ENCODE results near the gene ERG28. TPM values are rescaled to one million over a fixed set of nuclear protein-coding genes. Genes with fewer than 3 reads are reported as not detected.

Gene ERG28
- total RNA-seq, 1 experiment from 2014 or later = 43.3 TPM

GRCh38 chr14:75661499-75661814 is 781 bp upstream of the ERG28 start:
- BruUV-seq (replicated peaks) = no TSS peak

DNA sequence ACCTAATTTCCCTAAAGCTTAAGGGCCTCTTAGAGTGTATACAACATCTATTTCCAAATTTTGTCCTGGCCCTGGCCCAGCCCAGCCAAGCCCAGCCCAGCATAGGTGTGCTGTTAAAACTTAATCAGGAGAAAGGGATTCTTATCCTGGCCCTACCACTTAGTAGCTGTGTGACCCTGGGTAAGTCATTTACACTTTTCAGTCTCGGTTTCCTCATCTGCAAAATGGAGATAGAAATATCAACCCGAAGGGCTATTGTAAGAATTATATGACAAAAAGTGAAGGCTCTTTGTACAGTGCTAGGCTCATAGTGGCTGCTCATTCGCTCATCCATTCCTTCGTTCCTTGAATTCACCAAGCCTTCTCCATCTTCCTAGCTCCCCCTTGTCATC is 442 bp downstream of the ERG28 start:
- H3K27ac ChIP-seq (ENCODE audit: low read depth, low read length, poor library complexity, severe bottlenecking) = peak overlapping the region; percentile 76
- intact Hi-C loops (cut with micrococcal nuclease; ENCODE audit: unreplicated experiment) = no loop called here
- ChIA-PET POLR2A (ENCODE audit: low non-redundant PET) (interaction anchor here (0.7 kb wide), 1 partner anchor 458 kb away, joined by 3 read pairs; no protein-coding TSS in a partner anchor), CTCF (interaction anchor here (1.0 kb wide), 1 partner anchor 322 kb away, joined by 3 read pairs; no protein-coding TSS in a partner anchor)
- TF ChIP-seq, protein P1, sequence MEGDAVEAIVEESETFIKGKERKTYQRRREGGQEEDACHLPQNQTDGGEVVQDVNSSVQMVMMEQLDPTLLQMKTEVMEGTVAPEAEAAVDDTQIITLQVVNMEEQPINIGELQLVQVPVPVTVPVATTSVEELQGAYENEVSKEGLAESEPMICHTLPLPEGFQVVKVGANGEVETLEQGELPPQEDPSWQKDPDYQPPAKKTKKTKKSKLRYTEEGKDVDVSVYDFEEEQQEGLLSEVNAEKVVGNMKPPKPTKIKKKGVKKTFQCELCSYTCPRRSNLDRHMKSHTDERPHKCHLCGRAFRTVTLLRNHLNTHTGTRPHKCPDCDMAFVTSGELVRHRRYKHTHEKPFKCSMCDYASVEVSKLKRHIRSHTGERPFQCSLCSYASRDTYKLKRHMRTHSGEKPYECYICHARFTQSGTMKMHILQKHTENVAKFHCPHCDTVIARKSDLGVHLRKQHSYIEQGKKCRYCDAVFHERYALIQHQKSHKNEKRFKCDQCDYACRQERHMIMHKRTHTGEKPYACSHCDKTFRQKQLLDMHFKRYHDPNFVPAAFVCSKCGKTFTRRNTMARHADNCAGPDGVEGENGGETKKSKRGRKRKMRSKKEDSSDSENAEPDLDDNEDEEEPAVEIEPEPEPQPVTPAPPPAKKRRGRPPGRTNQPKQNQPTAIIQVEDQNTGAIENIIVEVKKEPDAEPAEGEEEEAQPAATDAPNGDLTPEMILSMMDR (conservative IDR thresholded peaks at IDR 0.05; ENCODE audit: low read depth, low read length) = no peak
- no peak for TF ChIP-seq EZH2 (IDR thresholded peaks at IDR 0.05; ENCODE audit: borderline replicate concordance, low read depth, low read length, poor library complexity, severe bottlenecking)
- H3K4me3 ChIP-seq (ENCODE audit: low read depth, low read length, poor library complexity, severe bottlenecking) = peak overlapping the region; percentile 84
- DNase-seq (ENCODE audit: low spot score) = no peak
- H3K4me1 ChIP-seq (ENCODE audit: insufficient read depth, low read length, poor library complexity, severe bottlenecking) = no peaks in the 10 kb centered on the region
- no peaks in the 10 kb centered on the region for H3K9me3 ChIP-seq (ENCODE audit: low read depth, low read length, poor library complexity, severe bottlenecking)
- BruUV-seq (replicated peaks) = TSS peak; percentile 82
- H3K27me3 ChIP-seq (replicated peaks; ENCODE audit: insufficient read depth, low read depth, low read length, poor library complexity) = no peaks in the 10 kb centered on the region
- peaks cover 39% of the 10 kb centered on the region for H3K36me3 ChIP-seq (ENCODE audit: insufficient read depth, low read length, poor library complexity, severe bottlenecking)

More at GRCh38 chr14:75661499-75661814, 781 bp upstream of the ERG28 start:
- DNase-seq (ENCODE audit: low spot score) = no peak
- CTCF ChIA-PET = interaction anchor here (0.6 to 0.7 kb wide), 2 partner anchors 42 to 482 kb away, joined by 4 to 6 read pairs; no protein-coding TSS in a partner anchor
- Histone ChIP-seq H3K9me3 (ENCODE audit: low read depth, low read length, poor library complexity, severe bottlenecking) (no peaks in the 10 kb centered on the region), H3K36me3 (ENCODE audit: insufficient read depth, low read length, poor library complexity, severe bottlenecking) (peaks cover 30% of the 10 kb centered on the region), H3K27me3 (replicated peaks; ENCODE audit: insufficient read depth, low read depth, low read length, poor library complexity) (no peaks in the 10 kb centered on the region), H3K27ac (ENCODE audit: low read depth, low read length, poor library complexity, severe bottlenecking) (peak overlapping the region; percentile 76), H3K4me1 (ENCODE audit: insufficient read depth, low read length, poor library complexity, severe bottlenecking) (no peaks in the 10 kb centered on the region), H3K4me3 (ENCODE audit: low read depth, low read length, poor library complexity, severe bottlenecking) (peak overlapping the region; percentile 84)
- TF ChIP-seq EZH2 (IDR thresholded peaks at IDR 0.05; ENCODE audit: borderline replicate concordance, low read depth, low read length, poor library complexity, severe bottlenecking) = no peak
- TF ChIP-seq, protein P1 (conservative IDR thresholded peaks at IDR 0.05; ENCODE audit: low read depth, low read length) = no peak
- intact Hi-C loops (cut with micrococcal nuclease; ENCODE audit: unreplicated experiment) = no loop called here
- POLR2A ChIA-PET (ENCODE audit: low non-redundant PET) = interaction anchor here (0.7 kb wide), 1 partner anchor 14 kb away, joined by 8 read pairs; no protein-coding TSS in a partner anchor

- H3K27ac ChIP-seq (ENCODE audit: low read depth, low read length, poor library complexity, severe bottlenecking) = no peak overlapping the region
- H3K27me3 ChIP-seq (replicated peaks; ENCODE audit: insufficient read depth, low read depth, low read length, poor library complexity) = no peaks in the 10 kb centered on the region
- H3K4me1 ChIP-seq (ENCODE audit: insufficient read depth, low read length, poor library complexity, severe bottlenecking) = no peaks in the 10 kb centered on the region
- H3K4me3 ChIP-seq (ENCODE audit: low read depth, low read length, poor library complexity, severe bottlenecking) = no peak overlapping the region
- no TSS peak for BruUV-seq (replicated peaks)
- CTCF ChIA-PET = no interaction called here
- peaks cover 39% of the 10 kb centered on the region for H3K36me3 ChIP-seq (ENCODE audit: insufficient read depth, low read length, poor library complexity, severe bottlenecking)
- POLR2A ChIA-PET (ENCODE audit: low non-redundant PET) = no interaction called here
- H3K9me3 ChIP-seq (ENCODE audit: low read depth, low read length, poor library complexity, severe bottlenecking) = no peaks in the 10 kb centered on the region
- intact Hi-C loops (cut with micrococcal nuclease; ENCODE audit: unreplicated experiment) = no loop called here
- no peak for DNase-seq (ENCODE audit: low spot score)
- TF ChIP-seq, protein P1 (conservative IDR thresholded peaks at IDR 0.05; ENCODE audit: low read depth, low read length) = no peak
- TF ChIP-seq EZH2 (IDR thresholded peaks at IDR 0.05; ENCODE audit: borderline replicate concordance, low read depth, low read length, poor library complexity, severe bottlenecking) = no peak
Observed at GRCh38 chr14:75658957-75659356, 1.7 kb downstream of the ERG28 start.

Data from A673 (cell line).